MCF 10A (cell line): Measurements from ENCODE around the gene ZNF488. TPM values are rescaled to one million over a fixed set of nuclear protein-coding genes. Genes with fewer than 3 reads are reported as not detected.

Source experiments
- BruUV-seq: library from RNA; stranded (reverse); fragments of 400-500 nt; replicated peaks from 2 replicates; lab custom pipeline; 2021; lab: Mats Ljungman, UMichigan
- CTCF ChIA-PET: fragments of 300-600 bp; sonication (Branson Sonifier 250); formaldehyde crosslinking; extraction: SDS; loops from one replicate; lab custom pipeline; 2021; ENCODE audit warnings: antibody characterized with exemption, inconsistent platforms; lab: Yijun Ruan, JAX
- POLR2A ChIA-PET: fragments of 300-600, 350-650 bp; sonication (Branson Sonifier 250); formaldehyde crosslinking; extraction: SDS; loops from one replicate; lab custom pipeline; 2020; ENCODE audit warnings: antibody characterized with exemption, inconsistent platforms; lab: Yijun Ruan, JAX
- DNase-seq: peaks from one replicate; pipeline ENCODE4 v3.0.0-alpha.2; 2018; ENCODE audit not compliant: unreplicated experiment
- H3K27ac Mint-ChIP-seq: one replicate; pipeline ENCODE4 v1.8.0; 2022; ENCODE audit warnings: mild to moderate bottlenecking, low read depth, mixed read lengths; ENCODE audit not compliant: unreplicated experiment
- H3K27me3 Mint-ChIP-seq: one replicate; pipeline ENCODE4 v1.8.0; 2022; ENCODE audit warnings: mixed read lengths; ENCODE audit not compliant: insufficient read depth, unreplicated experiment
- H3K36me3 Mint-ChIP-seq: one replicate; pipeline ENCODE4 v1.8.0; 2022; ENCODE audit warnings: mild to moderate bottlenecking, moderate library complexity, mixed read lengths; ENCODE audit not compliant: insufficient read depth, unreplicated experiment
- H3K4me1 Mint-ChIP-seq: one replicate; pipeline ENCODE4 v1.8.0; 2022; ENCODE audit warnings: mixed read lengths; ENCODE audit not compliant: insufficient read depth, unreplicated experiment
- H3K4me3 Mint-ChIP-seq: one replicate; pipeline ENCODE4 v1.8.0; 2022; ENCODE audit warnings: mild to moderate bottlenecking, moderate library complexity, mixed read lengths; ENCODE audit not compliant: unreplicated experiment
- H3K9me3 Mint-ChIP-seq: one replicate; pipeline ENCODE4 v1.8.0; 2022; ENCODE audit warnings: mixed read lengths; ENCODE audit not compliant: unreplicated experiment
- intact Hi-C: fragments of 100-400 bp; cut with micrococcal nuclease; formaldehyde crosslinking; loops from 2 replicates; pipeline ENCODE4 v1.14.1; 2022
- total RNA-seq: library from RNA; stranded (reverse); gene quantifications from 2 replicates; pipeline ENCODE4 v1.2.3, GENCODE V29; 2022
- TF ChIP-seq, protein P1 (sequence below): fragments of 200-600 bp; IDR thresholded peaks from one replicate; pipeline ENCODE4 v1.8.0; 2022; ENCODE audit warnings: antibody characterized with exemption, mild to moderate bottlenecking; ENCODE audit not compliant: unreplicated experiment

Gene ZNF488
- total RNA-seq, 1 experiment from 2014 or later, result 0.12 TPM

DNA sequence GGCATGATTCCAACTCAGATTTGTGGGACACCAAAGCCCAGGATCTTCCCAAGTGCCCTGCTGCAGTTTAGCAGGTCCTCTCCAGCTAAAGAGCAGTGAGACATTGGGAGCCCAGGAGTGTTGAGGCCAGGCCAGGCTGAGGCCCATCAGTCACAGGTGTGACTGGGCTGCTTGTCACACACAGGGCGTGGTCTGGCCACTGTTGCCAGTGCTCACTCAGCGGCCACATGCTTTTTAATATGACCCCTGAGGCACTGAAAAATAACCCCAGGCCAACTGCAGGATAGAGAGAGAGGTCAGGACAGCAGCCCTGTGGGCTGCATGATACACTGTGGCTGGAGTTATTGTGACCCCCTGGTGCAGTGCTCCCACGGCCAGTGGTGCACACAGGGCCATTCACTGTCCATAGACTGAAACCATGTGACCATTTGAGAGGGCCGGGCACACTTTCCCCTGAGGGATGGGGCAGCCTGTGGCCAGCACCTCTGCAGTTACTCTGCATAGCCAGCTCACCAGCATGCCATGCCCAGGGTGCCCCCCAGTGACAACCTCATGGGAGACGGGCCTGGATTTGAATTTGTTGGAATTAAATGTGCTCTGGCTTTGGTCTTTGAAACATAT is 57.7 kb downstream of the ZNF488 start:
- TF ChIP-seq, protein P1, sequence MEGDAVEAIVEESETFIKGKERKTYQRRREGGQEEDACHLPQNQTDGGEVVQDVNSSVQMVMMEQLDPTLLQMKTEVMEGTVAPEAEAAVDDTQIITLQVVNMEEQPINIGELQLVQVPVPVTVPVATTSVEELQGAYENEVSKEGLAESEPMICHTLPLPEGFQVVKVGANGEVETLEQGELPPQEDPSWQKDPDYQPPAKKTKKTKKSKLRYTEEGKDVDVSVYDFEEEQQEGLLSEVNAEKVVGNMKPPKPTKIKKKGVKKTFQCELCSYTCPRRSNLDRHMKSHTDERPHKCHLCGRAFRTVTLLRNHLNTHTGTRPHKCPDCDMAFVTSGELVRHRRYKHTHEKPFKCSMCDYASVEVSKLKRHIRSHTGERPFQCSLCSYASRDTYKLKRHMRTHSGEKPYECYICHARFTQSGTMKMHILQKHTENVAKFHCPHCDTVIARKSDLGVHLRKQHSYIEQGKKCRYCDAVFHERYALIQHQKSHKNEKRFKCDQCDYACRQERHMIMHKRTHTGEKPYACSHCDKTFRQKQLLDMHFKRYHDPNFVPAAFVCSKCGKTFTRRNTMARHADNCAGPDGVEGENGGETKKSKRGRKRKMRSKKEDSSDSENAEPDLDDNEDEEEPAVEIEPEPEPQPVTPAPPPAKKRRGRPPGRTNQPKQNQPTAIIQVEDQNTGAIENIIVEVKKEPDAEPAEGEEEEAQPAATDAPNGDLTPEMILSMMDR, result no peak
- H3K4me3 Mint-ChIP-seq, result no peak overlapping the region
- intact Hi-C loops, result no loop called here
- peaks cover 26% of the 10 kb centered on the region for H3K27me3 Mint-ChIP-seq
- H3K36me3 Mint-ChIP-seq, result no peaks in the 10 kb centered on the region
- ChIA-PET CTCF (interaction anchor here (0.6 to 0.7 kb wide), 2 partner anchors 302 to 1074 kb away, joined by 3 to 4 read pairs; no protein-coding TSS in a partner anchor), POLR2A (no interaction called here)
- no peak overlapping the region for H3K27ac Mint-ChIP-seq
- no peaks in the 10 kb centered on the region for H3K9me3 Mint-ChIP-seq
- H3K4me1 Mint-ChIP-seq, result no peaks in the 10 kb centered on the region
- BruUV-seq, result no TSS peak
- DNase-seq, result no peak

DNA sequence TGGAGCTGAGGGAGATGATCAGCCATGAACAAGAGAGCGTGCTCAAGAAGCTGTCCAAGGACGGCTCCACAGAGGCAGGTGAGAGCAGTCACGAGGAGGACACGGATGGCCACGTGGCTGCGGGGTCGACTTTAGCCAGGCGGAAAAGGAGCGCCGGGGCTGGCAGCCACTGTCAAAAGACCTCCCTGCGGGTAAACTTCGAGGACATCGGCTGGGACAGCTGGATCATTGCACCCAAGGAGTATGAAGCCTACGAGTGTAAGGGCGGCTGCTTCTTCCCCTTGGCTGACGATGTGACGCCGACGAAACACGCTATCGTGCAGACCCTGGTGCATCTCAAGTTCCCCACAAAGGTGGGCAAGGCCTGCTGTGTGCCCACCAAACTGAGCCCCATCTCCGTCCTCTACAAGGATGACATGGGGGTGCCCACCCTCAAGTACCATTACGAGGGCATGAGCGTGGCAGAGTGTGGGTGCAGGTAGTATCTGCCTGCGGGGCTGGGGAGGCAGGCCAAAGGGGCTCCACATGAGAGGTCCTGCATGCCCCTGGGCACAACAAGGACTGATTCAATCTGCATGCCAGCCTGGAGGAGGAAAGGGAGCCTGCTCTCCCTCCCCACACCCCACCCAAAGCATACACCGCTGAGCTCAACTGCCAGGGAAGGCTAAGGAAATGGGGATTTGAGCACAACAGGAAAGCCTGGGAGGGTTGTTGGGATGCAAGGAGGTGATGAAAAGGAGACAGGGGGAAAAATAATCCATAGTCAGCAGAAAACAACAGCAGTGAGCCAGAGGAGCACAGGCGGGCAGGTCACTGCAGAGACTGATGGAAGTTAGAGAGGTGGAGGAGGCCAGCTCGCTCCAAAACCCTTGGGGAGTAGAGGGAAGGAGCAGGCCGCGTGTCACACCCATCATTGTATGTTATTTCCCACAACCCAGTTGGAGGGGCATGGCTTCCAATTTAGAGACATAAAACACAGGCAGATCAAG is 58.5 kb downstream of the ZNF488 start:
- CTCF ChIA-PET, result interaction anchor here (0.5 to 2.8 kb wide), 6 partner anchors 12 to 409 kb away, joined by 3 to 12 read pairs (median 3); no protein-coding TSS in a partner anchor
- POLR2A ChIA-PET, result interaction anchor here (1.6 kb wide), 1 partner anchor 7 kb away, joined by 4 read pairs; no protein-coding TSS in a partner anchor
- TF ChIP-seq, protein P1, result no peak
- Mint-ChIP-seq H3K27me3 (peaks cover 34% of the 10 kb centered on the region), H3K4me1 (no peaks in the 10 kb centered on the region), H3K4me3 (no peak overlapping the region), H3K9me3 (no peaks in the 10 kb centered on the region), H3K36me3 (no peaks in the 10 kb centered on the region), H3K27ac (no peak overlapping the region)
- BruUV-seq, result no TSS peak
- intact Hi-C loops, result no loop called here
- DNase-seq, result no peak

DNA sequence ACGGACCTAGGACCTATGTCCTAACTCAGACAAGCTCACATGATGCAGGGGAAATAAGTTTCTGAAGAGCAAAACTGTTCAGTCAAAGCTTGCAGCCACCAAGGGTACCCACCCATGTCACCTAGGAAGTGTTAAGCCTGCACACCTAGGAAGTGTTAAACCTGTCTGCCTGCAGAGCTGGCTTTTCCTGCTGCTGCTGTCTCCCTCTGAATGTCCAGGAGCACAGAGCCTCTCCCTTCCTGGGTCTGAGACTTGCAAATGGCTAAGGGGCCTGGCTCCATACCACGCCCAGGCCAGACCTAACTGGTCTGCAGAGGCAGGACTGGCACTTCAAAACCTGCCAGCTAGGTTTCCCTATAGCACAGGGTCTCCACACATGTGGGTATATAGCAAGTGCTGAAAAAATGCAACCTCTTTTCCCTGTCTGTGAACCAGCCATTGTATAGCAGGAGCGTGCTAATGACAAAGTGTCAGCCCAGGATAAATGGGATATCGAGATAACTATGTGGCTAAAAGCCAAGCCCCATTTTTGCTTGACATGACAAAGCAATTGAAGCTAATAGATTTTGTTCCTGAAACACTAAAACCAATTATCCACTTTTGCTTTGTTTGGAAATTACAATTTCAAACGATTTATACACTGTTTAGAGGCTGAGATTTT is 60.3 kb downstream of the ZNF488 start:
- POLR2A ChIA-PET, result interaction anchor here (0.6 to 1.6 kb wide), 2 partner anchors 9 to 135 kb away, joined by 3 to 4 read pairs; no protein-coding TSS in a partner anchor
- H3K9me3 Mint-ChIP-seq, result no peaks in the 10 kb centered on the region
- DNase-seq, result no peak
- CTCF ChIA-PET, result interaction anchor here (0.7 to 2.8 kb wide), 6 partner anchors 9 to 299 kb away, joined by 3 to 12 read pairs (median 4); partner anchors contain the start of gene GDF10
- H3K4me1 Mint-ChIP-seq, result peaks cover 2% of the 10 kb centered on the region
- peaks cover 36% of the 10 kb centered on the region for H3K27me3 Mint-ChIP-seq
- TF ChIP-seq, protein P1, result no peak
- H3K36me3 Mint-ChIP-seq, result no peaks in the 10 kb centered on the region
- H3K4me3 Mint-ChIP-seq, result no peak overlapping the region
- no peak overlapping the region for H3K27ac Mint-ChIP-seq
- BruUV-seq, result no TSS peak
- intact Hi-C loops, result no loop called here
